ENCODE data around the gene OAF. TPM values are rescaled to one million over a fixed set of nuclear protein-coding genes. Genes with fewer than 3 reads are reported as not detected.
A peak's percentile ranks its signal among the peaks of the same experiment; 100 is the strongest.

OAF gene
- total RNA-seq, 1 experiment from 2014 or later = 10.6 TPM

DNA sequence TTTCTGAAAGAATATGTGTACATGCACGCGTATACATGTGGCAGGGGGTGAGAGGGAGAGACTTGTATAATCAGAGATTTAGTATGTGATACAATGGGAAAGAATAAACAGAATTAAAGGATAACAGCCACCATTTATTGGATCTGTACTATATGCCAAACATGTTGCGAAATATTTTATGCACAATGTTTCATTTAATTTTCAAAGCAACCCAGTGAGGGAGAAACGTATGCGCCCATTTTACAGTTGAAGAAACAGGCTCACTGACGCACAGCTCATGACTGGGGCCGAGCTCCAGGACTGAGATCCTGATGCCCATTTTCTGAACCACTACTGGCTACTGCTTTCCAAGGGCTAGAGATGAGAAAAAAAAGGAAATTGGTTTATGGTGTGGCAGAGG lies 3.3 kb upstream of the OAF start:
- H3K4me3 ChIP-seq = no peak overlapping the region
- no peak for DNase-seq
- H3K36me3 ChIP-seq = no peaks in the 10 kb centered on the region
- 0 out of 2 replicates have a peak, but pooled peaks cover 2% of the 10 kb centered on the region for H3K27me3 ChIP-seq
- H3K27ac ChIP-seq = no peak overlapping the region
- H3K4me1 ChIP-seq = 0 out of 2 replicates have a peak, but pooled peaks cover 7% of the 10 kb centered on the region
- no peaks in the 10 kb centered on the region for H3K9me3 ChIP-seq (replicated peaks)

GRCh38 chr11:120208001-120208441 lies 2.8 kb upstream of the OAF start:
- Histone ChIP-seq H3K36me3 (no peaks in the 10 kb centered on the region), H3K27ac (no peak overlapping the region)
- no peak for DNase-seq

DNA sequence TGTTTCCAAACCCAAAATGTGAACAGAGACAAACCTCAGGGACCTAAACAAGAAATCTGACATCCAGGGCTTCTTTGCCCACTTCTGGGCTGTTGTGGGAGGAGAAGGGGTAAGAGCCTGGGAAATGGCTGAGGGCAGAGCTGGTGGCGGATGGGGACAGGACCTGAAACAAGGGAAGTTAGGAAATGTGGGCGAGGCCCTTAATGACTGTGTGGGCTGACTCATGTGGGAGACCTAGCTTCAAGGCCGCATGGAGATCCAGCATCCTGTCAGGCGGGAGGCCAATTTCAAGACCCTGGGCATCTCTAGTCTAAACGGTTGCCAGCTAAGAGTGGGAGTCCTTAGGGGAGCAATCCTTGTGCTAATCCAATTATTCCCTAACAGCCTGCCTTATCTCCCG lies 2.1 kb upstream of the OAF start:
- Histone ChIP-seq H3K9me3 (replicated peaks) (no peaks in the 10 kb centered on the region), H3K27ac (no peak overlapping the region), H3K36me3 (no peaks in the 10 kb centered on the region), H3K4me3 (no peak overlapping the region), H3K4me1 (0 out of 2 replicates have a peak, but pooled peaks cover 7% of the 10 kb centered on the region), H3K27me3 (0 out of 2 replicates have a peak, but pooled peaks cover 2% of the 10 kb centered on the region)
- no peak for DNase-seq

More at GRCh38 chr11:120208001-120208441, 2.8 kb upstream of the OAF start:
- no peaks in the 10 kb centered on the region for H3K9me3 ChIP-seq (replicated peaks)
- 0 out of 2 replicates have a peak, but pooled peaks cover 7% of the 10 kb centered on the region for H3K4me1 ChIP-seq
- H3K4me3 ChIP-seq = no peak overlapping the region
- 0 out of 2 replicates have a peak, but pooled peaks cover 2% of the 10 kb centered on the region for H3K27me3 ChIP-seq

DNA sequence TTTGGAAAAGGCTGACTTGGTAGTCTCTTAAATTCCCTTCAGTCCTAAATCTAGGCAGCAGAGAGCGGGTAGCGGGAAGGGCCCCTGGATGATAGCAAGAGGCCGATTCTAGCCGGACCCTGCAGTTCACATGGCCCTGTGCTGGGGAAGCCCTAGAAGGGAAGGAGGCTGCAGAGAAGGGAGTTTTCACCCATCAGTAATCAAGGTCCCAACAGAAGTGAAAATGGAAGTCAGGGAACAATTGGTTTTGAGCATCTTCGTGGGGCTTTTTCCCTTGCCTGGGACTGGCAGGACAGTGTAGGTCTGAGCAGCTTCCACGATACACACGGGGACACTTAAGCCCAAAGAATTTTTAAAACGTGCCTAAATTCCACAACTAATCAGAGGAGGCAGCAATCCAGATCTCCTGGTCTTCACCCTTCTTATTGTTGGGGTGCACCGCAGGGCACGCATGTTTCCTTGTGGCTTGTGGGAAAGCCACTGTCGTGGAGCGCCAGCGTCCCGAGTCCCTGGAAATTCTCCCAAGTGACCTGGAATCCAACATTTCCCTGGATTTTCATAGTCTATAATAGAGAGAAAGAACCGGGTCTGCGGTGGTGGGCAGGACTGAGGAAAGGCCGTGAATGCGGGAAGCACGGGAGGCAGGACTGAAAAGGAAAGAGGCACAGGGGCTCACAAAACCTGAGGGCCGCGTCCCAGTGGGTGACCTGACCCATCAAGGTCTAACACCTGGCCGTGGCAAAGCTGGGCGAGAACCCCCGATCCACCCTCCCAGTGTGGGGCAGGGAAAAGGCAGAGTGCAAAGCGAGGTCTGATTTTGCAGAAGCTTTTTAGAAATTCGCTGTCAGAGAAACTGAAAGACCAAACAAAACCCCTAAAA lies 846 bp upstream of the OAF start:
- peak overlapping the region; percentile 67 for H3K4me3 ChIP-seq
- H3K27ac ChIP-seq = peak overlapping the region; percentile 71
- H3K9me3 ChIP-seq (replicated peaks) = no peaks in the 10 kb centered on the region
- no peaks in the 10 kb centered on the region for H3K36me3 ChIP-seq
- 0 out of 2 replicates have a peak, but pooled peaks cover 2% of the 10 kb centered on the region for H3K27me3 ChIP-seq
- DNase-seq = no peak
- H3K4me1 ChIP-seq = 0 out of 2 replicates have a peak, but pooled peaks cover 7% of the 10 kb centered on the region

- H3K4me3 ChIP-seq = peak overlapping the region; percentile 67
- H3K27me3 ChIP-seq = 0 out of 2 replicates have a peak, but pooled peaks cover 2% of the 10 kb centered on the region
- H3K4me1 ChIP-seq = 0 out of 2 replicates have a peak, but pooled peaks cover 4% of the 10 kb centered on the region
- no peak for DNase-seq
- no peaks in the 10 kb centered on the region for H3K36me3 ChIP-seq
- H3K27ac ChIP-seq = no peak overlapping the region
- H3K9me3 ChIP-seq (replicated peaks) = no peaks in the 10 kb centered on the region
Observed at GRCh38 chr11:120211522-120212258, 858 bp downstream of the OAF start.

DNA sequence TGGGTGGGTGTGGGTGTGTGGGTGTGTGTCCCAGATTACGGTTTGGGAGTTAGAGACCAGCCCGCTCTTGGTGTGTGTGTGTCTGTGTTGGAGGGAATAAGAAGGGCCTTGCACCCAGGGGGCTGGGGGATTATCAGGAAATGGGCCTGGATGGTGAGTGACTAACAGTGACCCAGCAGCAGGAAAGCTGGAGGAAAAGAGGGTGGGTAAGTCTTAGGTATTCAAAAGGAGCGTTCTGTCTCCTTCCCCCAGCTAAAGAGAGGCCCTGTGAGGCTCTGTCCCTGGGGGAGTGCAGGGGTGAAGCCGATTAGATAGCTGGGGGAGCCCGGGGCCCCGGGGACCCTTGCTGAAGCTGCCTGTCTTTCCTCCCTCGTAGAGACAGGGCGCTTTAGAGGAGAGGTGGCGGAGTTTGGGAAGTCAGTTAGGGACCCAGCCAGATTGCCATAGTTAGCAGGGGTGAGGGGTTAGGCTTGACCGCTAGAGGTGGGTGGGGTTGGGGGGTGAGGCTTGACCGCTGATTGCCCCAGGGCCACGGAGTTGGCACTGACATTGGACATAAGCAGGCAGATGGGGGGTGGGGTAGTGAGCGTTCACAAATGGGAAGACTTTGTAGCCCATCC lies 1.5 kb downstream of the OAF start:
- H3K4me3 ChIP-seq = no peak overlapping the region; the same call in 1 of the 2 replicates
- DNase-seq = no peak
- H3K4me1 ChIP-seq = 0 out of 2 replicates have a peak, but pooled peaks cover 4% of the 10 kb centered on the region
- 0 out of 2 replicates have a peak, but pooled peaks cover 2% of the 10 kb centered on the region for H3K27me3 ChIP-seq
- H3K36me3 ChIP-seq = no peaks in the 10 kb centered on the region
- H3K9me3 ChIP-seq (replicated peaks) = no peaks in the 10 kb centered on the region
- no peak overlapping the region for H3K27ac ChIP-seq

GRCh38 chr11:120212926-120213325 lies 2.1 kb downstream of the OAF start:
- no peak for DNase-seq
- no peaks in the 10 kb centered on the region for H3K9me3 ChIP-seq (replicated peaks)
- no peak overlapping the region for H3K4me3 ChIP-seq
- H3K4me1 ChIP-seq = 0 out of 2 replicates have a peak, but pooled peaks cover 4% of the 10 kb centered on the region
- 0 out of 2 replicates have a peak, but pooled peaks cover 2% of the 10 kb centered on the region for H3K27me3 ChIP-seq
- H3K36me3 ChIP-seq = no peaks in the 10 kb centered on the region
- H3K27ac ChIP-seq = no peak overlapping the region

GRCh38 chr11:120214581-120214980 lies 3.7 kb downstream of the OAF start:
- no peak overlapping the region for H3K27ac ChIP-seq
- no peak overlapping the region for H3K4me3 ChIP-seq
- no peaks in the 10 kb centered on the region for H3K9me3 ChIP-seq (replicated peaks)
- 0 out of 2 replicates have a peak, but pooled peaks cover 2% of the 10 kb centered on the region for H3K27me3 ChIP-seq
- no peaks in the 10 kb centered on the region for H3K4me1 ChIP-seq
- H3K36me3 ChIP-seq = no peaks in the 10 kb centered on the region
- DNase-seq = no peak

GRCh38 chr11:120215634-120216033 lies 4.8 kb downstream of the OAF start:
- H3K36me3 ChIP-seq = no peaks in the 10 kb centered on the region
- DNase-seq = no peak
- H3K9me3 ChIP-seq (replicated peaks) = no peaks in the 10 kb centered on the region
- no peak overlapping the region for H3K4me3 ChIP-seq
- no peak overlapping the region for H3K27ac ChIP-seq
- H3K4me1 ChIP-seq = no peaks in the 10 kb centered on the region
- no peaks in the 10 kb centered on the region for H3K27me3 ChIP-seq

DNA sequence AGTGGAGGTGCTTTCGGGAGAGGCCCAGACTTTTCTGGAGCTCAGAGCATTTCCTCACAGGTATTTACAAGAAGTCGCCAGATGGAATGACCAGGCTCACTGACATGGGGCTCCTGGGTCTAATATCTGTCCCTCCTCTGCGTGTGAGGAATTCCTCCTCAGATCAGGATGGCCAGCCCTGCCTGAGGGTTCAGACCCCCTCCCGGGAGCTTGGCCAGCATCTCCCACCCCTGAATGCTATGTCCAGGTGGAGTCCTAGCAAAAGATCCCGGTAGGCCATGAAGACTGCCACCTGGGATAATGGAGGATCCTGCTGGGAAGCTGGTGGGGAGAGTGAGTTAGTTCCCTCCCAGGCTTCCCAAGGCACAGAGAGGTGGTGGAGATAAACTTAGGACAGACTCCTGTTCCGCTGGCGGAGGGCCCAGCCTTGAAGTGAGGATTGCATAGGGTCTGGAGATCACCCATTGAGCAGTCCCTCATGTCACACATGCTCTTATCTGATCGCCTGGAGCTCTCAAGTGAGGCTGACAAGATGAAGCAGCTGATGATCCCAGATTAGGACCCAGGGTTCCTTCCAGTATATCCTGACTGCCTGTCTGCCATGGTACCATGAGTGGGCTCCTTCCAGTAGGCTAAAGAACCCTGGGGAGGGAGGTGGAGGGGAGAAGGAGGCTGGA lies 5.7 kb downstream of the OAF start:
- Histone ChIP-seq H3K27me3 (no peaks in the 10 kb centered on the region), H3K4me3 (no peak overlapping the region), H3K4me1 (no peaks in the 10 kb centered on the region), H3K27ac (no peak overlapping the region), H3K36me3 (no peaks in the 10 kb centered on the region), H3K9me3 (replicated peaks) (no peaks in the 10 kb centered on the region)
- DNase-seq = peak in 1 of 2 experiments; percentile 26

GRCh38 chr11:120217526-120217925 lies 6.7 kb downstream of the OAF start:
- no peaks in the 10 kb centered on the region for H3K27me3 ChIP-seq
- no peaks in the 10 kb centered on the region for H3K4me1 ChIP-seq
- H3K4me3 ChIP-seq = no peak overlapping the region
- no peaks in the 10 kb centered on the region for H3K9me3 ChIP-seq (replicated peaks)
- no peak overlapping the region for H3K27ac ChIP-seq
- no peak for DNase-seq
- no peaks in the 10 kb centered on the region for H3K36me3 ChIP-seq

GRCh38 chr11:120217941-120218694 lies 7.3 kb downstream of the OAF start:
- no peak overlapping the region for H3K27ac ChIP-seq
- no peak overlapping the region for H3K4me3 ChIP-seq
- no peaks in the 10 kb centered on the region for H3K27me3 ChIP-seq
- H3K9me3 ChIP-seq (replicated peaks) = no peaks in the 10 kb centered on the region
- no peaks in the 10 kb centered on the region for H3K36me3 ChIP-seq
- no peaks in the 10 kb centered on the region for H3K4me1 ChIP-seq
- DNase-seq = no peak

GRCh38 chr11:120218695-120219033 lies 7.8 kb downstream of the OAF start:
- H3K27ac ChIP-seq = no peak overlapping the region
- H3K27me3 ChIP-seq = no peaks in the 10 kb centered on the region
- no peak for DNase-seq
- no peaks in the 10 kb centered on the region for H3K36me3 ChIP-seq
- H3K4me1 ChIP-seq = no peaks in the 10 kb centered on the region
- no peak overlapping the region for H3K4me3 ChIP-seq
- no peaks in the 10 kb centered on the region for H3K9me3 ChIP-seq (replicated peaks)

Data from SJCRH30 (cell line).